Gastrocnemius medialis (tissue), 4 donors: ENCODE data around the gene CDC25C. TPM values are rescaled to one million over a fixed set of nuclear protein-coding genes. Genes with fewer than 3 reads are reported as not detected.
"Not testable (repeated sequence)": the region's sequence is repeated elsewhere in the genome, so short reads cannot be mapped to it uniquely, and the experiment has no call there.

Experiments
- ATAC-seq, 2 donors: fragments of 150-250 bp; one replicate each; pipeline ENCODE4 v1.9.1; 2016
- DNase-seq, 2 donors: peaks; one replicate each; pipeline ENCODE4 v3.0.0-alpha.2; 2019
- H3K27ac ChIP-seq, 4 donors: fragments of 200-600 bp; sonication (generic); 1 replicate in 1 of 4; 2 replicates in 3 of 4; pipeline ENCODE4 v1.5.1; 2016 to 2018; ENCODE audit warnings: mild to moderate bottlenecking in 2 of 4, moderate library complexity in 1 of 4
- H3K27me3 ChIP-seq, 3 donors: fragments of 200-600 bp; sonication (generic) in 2 of 3; 1 replicate in 1 of 3; 2 replicates in 2 of 3; pipeline versions ENCODE4 v1.5.1 to v1.6.0; 2016 to 2019; ENCODE audit warnings: mild to moderate bottlenecking in 1 of 3, moderate library complexity in 1 of 3
- H3K36me3 ChIP-seq, 2 donors: fragments of 200-600 bp; sonication (generic) in 1 of 2; one replicate each; pipeline ENCODE4 v1.5.1; 2017 to 2018
- H3K4me1 ChIP-seq, 2 donors: fragments of 200-600 bp; sonication (generic) in 1 of 2; one replicate each; pipeline ENCODE4 v1.5.1; 2016 to 2017; ENCODE audit warnings: mild to moderate bottlenecking in 2 of 2
- H3K4me3 ChIP-seq, 4 donors: fragments of 200-600 bp; sonication (generic) in 3 of 4; 1 replicate in 1 of 4; 2 replicates in 3 of 4; pipeline ENCODE4 v1.5.1; 2016 to 2019; ENCODE audit warnings: mild to moderate bottlenecking in 2 of 4
- H3K9me3 ChIP-seq, 3 donors: fragments of 200-600 bp; sonication (generic) in 2 of 3; 1 replicate in 1 of 3; 2 replicates in 2 of 3; pipeline ENCODE4 v1.5.1; 2016 to 2019
- POLR2A ChIP-seq, 2 donors: fragments of 450-650 bp; IDR thresholded peaks; one replicate each; pipeline ENCODE4 v1.6.1; 2017; ENCODE audit warnings: antibody characterized with exemption in 2 of 2, mild to moderate bottlenecking in 2 of 2, moderate library complexity in 2 of 2
- in situ Hi-C, 4 donors: fragments of 200-750 bp; cut with MboI; loops; one replicate each; pipeline versions ENCODE4 v1.15.0 to v1.8.0; 2017; ENCODE audit warnings: low sequenced_read_pairs in 4 of 4
- intact Hi-C: fragments of 100-400 bp; cut with DNase I; formaldehyde crosslinking; loops from one replicate; pipeline ENCODE4 v1.15.1; 2023; ENCODE audit warnings: low total_unique reads
- total RNA-seq, 4 donors: library from RNA; depleted of rRNA; stranded (reverse); fragments of >200 nt; gene quantifications; one replicate each; pipeline versions ENCODE4 v1.1.0 to v1.2.3, GENCODE V29; 2016
- TF ChIP-seq, protein P1 (sequence below), 5 experiments: fragments of 450-650 bp in 3 of 5; fragments of 200-600 bp in 2 of 5; sonication (generic) in 2 of 5; IDR thresholded peaks in 4 of 5; conservative IDR thresholded peaks in 1 of 5; 1 replicate in 4 of 5; 2 replicates in 1 of 5; pipeline ENCODE4 v1.5.1; 2016 to 2019; ENCODE audit warnings: antibody characterized with exemption in 5 of 5, mild to moderate bottlenecking in 3 of 5, moderate library complexity in 3 of 5

CDC25C gene
- total RNA-seq, 4 donors from 2014 or later = not detected

DNA sequence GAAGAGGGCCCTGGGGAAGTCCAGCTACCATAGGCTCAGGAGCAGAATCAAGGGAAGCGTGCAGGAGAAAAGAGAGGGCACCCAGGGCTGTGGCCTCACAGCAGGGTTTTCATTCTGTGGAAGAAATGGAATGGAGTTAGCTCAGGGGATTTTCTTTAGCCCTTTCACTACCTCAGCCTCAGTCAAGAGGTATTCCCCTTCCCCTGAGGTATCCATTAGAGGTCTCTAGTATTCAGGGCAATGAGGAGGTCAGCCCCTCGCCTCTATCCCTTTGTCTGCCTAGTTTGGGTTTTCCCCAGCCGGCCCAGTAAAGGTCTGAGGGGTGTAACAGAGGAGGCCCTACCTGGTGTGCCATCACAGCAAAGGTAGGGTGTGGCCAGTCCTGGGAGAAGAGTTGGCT, 78.7 kb downstream of the CDC25C start:
- in situ Hi-C loops (no loop called here), intact Hi-C loops (no loop called here)
- DNase-seq (no peak), ATAC-seq (no peak)
- no peak overlapping the region for H3K27ac ChIP-seq
- no peaks in the 10 kb centered on the region for H3K27me3 ChIP-seq
- no peak for TF ChIP-seq POLR2A (IDR thresholded peaks at IDR 0.05)
- TF ChIP-seq, protein P1, sequence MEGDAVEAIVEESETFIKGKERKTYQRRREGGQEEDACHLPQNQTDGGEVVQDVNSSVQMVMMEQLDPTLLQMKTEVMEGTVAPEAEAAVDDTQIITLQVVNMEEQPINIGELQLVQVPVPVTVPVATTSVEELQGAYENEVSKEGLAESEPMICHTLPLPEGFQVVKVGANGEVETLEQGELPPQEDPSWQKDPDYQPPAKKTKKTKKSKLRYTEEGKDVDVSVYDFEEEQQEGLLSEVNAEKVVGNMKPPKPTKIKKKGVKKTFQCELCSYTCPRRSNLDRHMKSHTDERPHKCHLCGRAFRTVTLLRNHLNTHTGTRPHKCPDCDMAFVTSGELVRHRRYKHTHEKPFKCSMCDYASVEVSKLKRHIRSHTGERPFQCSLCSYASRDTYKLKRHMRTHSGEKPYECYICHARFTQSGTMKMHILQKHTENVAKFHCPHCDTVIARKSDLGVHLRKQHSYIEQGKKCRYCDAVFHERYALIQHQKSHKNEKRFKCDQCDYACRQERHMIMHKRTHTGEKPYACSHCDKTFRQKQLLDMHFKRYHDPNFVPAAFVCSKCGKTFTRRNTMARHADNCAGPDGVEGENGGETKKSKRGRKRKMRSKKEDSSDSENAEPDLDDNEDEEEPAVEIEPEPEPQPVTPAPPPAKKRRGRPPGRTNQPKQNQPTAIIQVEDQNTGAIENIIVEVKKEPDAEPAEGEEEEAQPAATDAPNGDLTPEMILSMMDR (IDR thresholded peaks at IDR 0.05 in 4 of 5, conservative IDR thresholded peaks at IDR 0.05 in 1 of 5) = no peak
- H3K4me3 ChIP-seq = no peak overlapping the region
- no peaks in the 10 kb centered on the region for H3K36me3 ChIP-seq
- no peaks in the 10 kb centered on the region for H3K4me1 ChIP-seq
- H3K9me3 ChIP-seq = no peaks in the 10 kb centered on the region

DNA sequence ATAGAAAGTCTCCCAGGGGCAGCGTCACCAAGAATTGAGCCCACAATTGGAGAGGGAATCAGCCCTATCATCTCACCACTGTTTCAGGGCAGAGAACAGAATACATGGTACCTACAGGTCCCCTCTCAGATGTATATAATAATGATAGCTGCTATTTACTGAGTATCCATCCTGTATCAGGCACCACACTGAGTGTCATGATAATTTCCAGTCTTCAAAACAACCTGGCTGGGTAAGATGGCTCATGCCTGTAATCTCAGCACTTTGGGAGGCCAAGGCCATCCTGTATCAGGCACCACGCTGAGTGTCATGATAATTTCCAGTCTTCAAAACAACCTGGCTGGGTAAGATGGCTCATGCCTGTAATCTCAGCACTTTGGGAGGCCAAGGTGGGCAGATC, 83.8 kb downstream of the CDC25C start:
- H3K27me3 ChIP-seq, ATAC-seq, H3K27ac ChIP-seq, H3K4me3 ChIP-seq, DNase-seq, H3K9me3 ChIP-seq, in situ Hi-C loops, H3K36me3 ChIP-seq, H3K4me1 ChIP-seq, intact Hi-C loops: not testable (repeated sequence)

DNA sequence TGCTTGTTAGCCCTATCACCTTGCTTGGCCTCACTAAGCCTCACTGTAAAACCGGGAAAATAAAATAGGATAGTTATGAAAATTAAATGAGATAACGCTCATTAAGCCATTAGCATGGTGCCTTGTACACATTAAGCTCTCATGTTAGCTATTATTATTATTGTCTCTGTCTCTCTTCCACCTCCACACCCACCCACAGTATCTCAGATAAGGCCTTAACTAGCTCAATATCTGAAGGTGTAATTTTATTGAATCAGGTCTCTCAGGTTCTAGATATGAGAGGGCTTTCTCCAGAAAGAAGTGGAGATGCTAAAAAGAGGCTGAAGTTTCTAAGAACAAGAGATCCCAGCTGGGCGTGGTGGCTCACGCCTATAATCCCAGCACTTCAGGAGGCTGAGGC, 84.8 kb downstream of the CDC25C start:
- intact Hi-C loops (no loop called here), in situ Hi-C loops (no loop called here)
- no peaks in the 10 kb centered on the region for H3K36me3 ChIP-seq
- DNase-seq (no peak), ATAC-seq (no peak)
- no peak overlapping the region for H3K27ac ChIP-seq
- H3K4me3 ChIP-seq = no peak overlapping the region
- TF ChIP-seq, protein P1 (IDR thresholded peaks at IDR 0.05 in 4 of 5, conservative IDR thresholded peaks at IDR 0.05 in 1 of 5) = no peak
- TF ChIP-seq POLR2A (IDR thresholded peaks at IDR 0.05) = no peak
- no peaks in the 10 kb centered on the region for H3K4me1 ChIP-seq
- H3K27me3 ChIP-seq = no peaks in the 10 kb centered on the region
- no peaks in the 10 kb centered on the region for H3K9me3 ChIP-seq

DNA sequence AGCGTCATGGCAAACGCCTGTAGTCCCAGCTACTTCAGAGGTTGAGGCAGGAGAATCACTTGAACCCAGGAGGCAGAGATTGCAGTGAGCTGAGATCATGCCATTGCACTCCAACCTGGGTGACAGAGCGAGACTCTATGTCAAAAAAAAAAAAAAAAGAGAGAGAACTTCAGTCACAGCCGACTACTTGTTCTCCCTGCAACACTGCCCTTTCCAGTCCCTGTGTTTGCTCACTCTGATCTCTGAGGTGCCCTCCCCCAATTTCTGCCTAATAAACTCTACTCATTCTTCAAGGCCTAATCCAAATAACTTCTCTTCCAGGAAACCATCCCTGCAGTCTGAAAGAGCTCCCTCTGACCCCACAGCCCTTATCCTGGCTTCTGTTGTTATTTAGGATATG, 85.3 kb downstream of the CDC25C start:
- H3K36me3 ChIP-seq = no peaks in the 10 kb centered on the region
- DNase-seq (no peak), ATAC-seq (no peak)
- H3K4me3 ChIP-seq = no peak overlapping the region
- no peaks in the 10 kb centered on the region for H3K27me3 ChIP-seq
- no peak overlapping the region for H3K27ac ChIP-seq
- H3K4me1 ChIP-seq = no peaks in the 10 kb centered on the region
- no peaks in the 10 kb centered on the region for H3K9me3 ChIP-seq
- TF ChIP-seq POLR2A (IDR thresholded peaks at IDR 0.05) = no peak
- TF ChIP-seq, protein P1 (IDR thresholded peaks at IDR 0.05 in 4 of 5, conservative IDR thresholded peaks at IDR 0.05 in 1 of 5) = no peak
- in situ Hi-C loops (no loop called here), intact Hi-C loops (no loop called here)

DNA sequence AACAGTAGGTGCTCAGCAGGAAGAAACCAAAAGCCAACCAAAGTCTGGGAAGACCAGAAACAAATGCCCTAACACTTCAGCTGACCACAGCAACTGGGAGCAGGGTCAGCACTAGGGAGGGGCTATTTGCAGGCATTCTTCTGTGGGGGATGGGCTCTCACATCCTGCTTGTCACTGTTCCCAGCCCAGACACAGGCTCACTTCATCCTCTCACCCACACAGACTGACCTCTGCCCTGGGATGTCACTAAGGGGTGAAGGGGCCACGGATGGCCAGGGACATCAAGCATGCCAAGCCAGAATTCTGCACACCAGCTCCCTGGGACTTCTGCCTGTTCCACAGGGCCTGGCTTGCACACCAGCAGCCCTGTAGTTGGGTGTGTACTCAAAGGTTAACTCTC, 85.9 kb downstream of the CDC25C start:
- intact Hi-C loops (no loop called here), in situ Hi-C loops (no loop called here)
- Histone ChIP-seq H3K36me3 (no peaks in the 10 kb centered on the region), H3K4me3 (no peak overlapping the region), H3K9me3 (no peaks in the 10 kb centered on the region), H3K27me3 (no peaks in the 10 kb centered on the region), H3K4me1 (no peaks in the 10 kb centered on the region), H3K27ac (no peak overlapping the region)
- no peak for TF ChIP-seq POLR2A (IDR thresholded peaks at IDR 0.05)
- TF ChIP-seq, protein P1 (IDR thresholded peaks at IDR 0.05 in 4 of 5, conservative IDR thresholded peaks at IDR 0.05 in 1 of 5) = no peak
- ATAC-seq (no peak), DNase-seq (no peak)
